GM19193 (cell line): ENCODE measurements around the gene HOXB9.

Source experiments
- POLR2A ChIP-seq: IDR thresholded peaks from 4 replicates; pipeline ENCODE4 v1.6.1; 2011; ENCODE audit not compliant: insufficient read depth, insufficient read length; ENCODE audit errors: extremely low read depth

The HOXB9 gene

DNA sequence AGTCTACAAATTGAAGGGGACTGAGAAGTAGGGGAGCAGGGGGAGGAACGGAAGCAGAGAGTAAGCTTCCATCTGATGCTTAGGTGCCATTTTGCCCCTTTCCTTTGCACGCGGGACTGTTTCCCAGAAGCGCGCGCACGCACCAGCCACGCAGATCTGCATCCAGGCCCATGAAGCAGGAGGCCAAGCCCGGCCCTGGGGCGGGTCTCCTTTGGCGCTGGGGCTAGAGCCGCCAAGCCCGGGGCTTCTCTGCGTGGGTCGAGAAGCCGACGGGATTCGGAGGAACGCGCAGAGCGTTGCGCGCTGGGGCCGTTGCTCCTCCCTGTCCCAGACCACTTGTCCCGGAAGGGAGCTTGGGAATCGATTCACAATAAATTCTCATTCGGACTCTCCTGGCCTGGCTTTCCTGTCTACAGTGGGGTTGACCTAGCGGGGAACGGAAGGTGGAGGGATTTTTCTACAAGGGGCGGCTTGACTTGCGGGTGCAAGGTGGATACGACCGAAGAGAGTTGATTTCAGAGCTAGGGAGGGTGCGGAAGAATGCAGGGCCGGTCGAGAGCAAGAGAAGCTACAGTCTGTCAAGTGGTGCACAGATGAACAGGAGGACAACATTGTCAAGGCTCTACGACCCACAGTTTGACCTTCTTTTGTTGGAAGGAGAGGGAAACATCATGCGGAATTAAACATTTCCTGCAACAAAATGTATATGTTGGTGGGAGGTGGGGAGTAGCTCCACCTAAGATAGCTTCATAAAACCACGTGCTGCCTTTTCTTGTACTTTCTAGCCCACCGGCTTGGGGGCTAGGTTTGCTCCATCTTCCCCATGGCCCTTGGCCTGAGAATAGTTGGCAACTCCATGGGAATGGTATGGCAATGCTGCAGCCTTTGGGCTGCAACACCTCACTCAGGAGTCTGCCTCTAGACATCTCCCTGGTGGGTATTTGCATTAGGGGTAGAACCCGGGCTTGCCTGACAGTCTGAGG is 4.5 kb downstream of the HOXB9 start:
- TF ChIP-seq POLR2A: no peak

DNA sequence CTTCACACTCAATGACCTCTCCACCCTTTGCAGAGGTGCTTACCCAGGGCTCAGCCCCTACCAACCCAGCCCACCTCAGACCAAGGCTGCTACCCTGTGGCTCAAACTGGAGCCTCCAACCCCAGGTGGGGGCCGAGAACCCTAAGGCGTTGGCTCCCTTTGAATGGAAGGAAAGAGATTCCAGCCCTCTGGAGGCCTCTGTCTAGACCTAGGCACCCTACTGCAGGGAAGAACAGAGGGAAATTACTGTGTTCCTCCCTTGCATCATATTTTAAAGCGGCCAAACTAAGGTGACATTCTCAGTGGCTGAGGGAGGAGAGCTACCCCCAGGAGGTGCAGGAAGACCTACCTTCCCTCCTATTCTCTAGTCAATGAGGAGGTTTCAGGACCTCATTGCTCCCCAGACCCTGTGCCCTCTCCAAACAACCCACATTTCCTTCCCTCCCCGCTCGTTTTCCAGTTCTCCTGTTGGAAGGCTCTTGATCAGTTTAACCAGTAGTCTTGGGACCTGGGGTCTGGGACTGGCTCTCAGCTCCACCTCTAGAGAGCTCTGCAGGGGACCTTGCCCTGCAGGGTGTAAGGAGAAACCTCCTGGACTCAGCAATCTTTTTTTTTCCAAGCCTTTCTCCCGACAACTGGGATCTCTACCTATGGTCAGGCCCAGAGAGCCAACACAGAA is 5.6 kb downstream of the HOXB9 start:
- TF ChIP-seq POLR2A: no peak

DNA sequence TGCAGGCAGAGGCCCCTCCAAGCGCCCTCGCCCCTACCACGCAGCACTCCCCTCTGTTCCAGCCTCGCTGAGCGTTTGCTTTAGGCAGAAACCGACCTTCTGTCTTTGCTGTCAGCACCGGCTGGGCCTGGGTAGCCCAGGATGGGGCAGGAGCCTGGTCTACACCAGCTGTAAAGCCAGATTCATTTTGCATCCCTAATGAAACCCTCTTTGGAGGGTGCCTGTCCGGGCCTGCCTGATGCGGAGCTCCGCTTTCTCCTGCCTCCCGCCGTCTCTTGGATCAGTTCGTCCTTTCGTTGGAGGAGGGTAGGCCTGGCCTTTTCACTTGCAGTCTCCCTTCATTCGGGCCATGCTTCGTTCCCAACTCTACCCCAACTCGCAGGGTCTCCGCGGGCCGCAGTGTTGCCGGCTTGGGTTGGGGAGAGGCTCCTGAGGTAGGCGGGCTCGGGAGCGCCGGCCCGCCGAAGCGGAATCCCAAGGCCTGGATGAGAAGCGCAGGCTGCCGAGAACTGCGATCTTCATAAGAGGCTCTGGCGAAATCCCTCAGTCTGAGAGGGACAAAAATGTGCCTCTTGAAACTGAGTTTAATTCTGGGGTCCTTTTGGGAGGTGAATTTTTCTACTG is 6.2 kb downstream of the HOXB9 start:
- TF ChIP-seq POLR2A: no peak

- no peak for TF ChIP-seq POLR2A
Measured at GRCh38 chr17:48618256-48618896, 7.8 kb downstream of the HOXB9 start.

GRCh38 chr17:48617471-48618255 is 8.5 kb downstream of the HOXB9 start:
- TF ChIP-seq POLR2A: no peak

GRCh38 chr17:48616717-48617470 is 9.3 kb downstream of the HOXB9 start:
- no peak for TF ChIP-seq POLR2A

DNA sequence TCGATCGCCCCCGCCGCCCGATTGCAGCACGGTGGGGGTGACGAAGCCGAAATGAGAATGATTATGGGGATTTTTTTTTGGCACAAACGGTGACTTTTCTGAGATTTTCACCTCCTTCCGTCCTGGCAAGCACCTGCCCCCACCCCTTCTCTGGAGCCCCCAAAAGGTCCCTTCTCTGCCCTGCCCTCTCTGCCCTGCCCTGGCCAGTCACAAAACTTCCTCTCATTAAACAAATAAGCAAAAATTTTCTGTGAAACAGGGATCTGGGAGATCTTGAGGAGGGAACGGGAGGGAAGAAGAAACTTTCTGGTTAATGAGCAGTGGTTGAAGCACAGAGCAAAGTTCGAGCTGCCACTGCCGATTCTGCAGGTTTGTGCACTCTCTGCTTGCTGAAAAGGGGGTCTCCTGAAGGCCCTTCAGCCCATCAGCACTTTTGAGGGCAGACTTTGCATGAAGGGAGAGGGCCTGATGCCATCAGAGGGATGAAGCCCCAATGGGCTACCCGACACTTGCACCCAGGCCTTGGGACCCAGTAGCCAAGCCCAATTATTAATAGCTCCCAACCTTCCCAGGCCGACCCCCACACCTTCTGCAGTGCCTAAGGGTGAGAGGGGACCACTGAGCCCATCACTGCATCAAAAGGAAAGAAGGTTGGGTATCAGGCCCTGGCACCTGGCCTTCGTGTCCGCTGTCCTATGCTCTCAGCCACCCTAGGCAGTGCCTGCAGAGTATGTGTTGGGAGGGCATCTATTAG is 10.0 kb downstream of the HOXB9 start:
- no peak for TF ChIP-seq POLR2A

DNA sequence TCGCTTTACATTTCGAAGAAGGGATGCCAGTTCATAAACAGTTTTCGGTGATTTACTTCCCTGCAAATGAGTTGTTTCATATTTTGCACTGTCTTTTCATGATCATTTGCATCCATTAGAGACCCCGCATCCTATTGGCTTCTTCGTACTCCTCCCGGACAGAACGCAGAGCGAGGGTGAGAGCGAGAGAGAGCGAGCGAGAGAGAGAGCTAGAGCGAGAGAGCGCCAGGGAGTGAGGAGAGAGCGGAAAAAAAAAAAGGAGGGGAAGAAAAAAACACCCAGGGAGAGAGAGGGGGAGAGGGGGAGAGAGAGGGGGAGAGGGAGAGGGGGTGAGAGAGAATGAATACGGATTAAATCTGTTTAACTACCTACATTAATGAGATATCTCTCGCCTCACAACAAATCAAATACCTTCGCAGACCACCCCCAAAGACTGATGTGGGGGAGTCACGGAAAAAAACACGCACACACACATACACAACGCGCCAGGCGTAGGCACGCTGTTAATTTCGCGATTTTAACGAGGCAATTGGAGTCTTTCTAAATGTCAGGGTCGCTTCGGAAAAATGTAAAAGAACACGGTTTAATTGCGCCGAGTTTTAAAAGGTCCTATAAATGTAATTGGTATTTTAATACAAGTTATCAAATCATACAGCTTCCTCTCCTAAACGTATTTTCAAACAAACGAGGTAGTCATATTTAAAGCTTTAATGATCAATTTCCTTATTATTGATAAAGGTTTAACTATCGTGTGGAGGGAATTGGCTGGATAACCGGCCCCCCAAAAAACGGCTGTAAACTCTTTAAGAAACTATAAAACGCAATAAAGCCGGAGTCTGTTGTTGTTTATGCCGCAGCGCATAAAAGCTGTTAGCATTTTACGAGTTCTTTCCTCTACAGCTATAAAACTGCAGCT is 10.9 kb downstream of the HOXB9 start, which contains the start of gene HOXB8:
Gene HOXB8 (minus strand): TSS at position 246 of the 916 bp plus-strand sequence. CDS start 588 bp downstream, outside the sequence.
- no peak for TF ChIP-seq POLR2A

DNA sequence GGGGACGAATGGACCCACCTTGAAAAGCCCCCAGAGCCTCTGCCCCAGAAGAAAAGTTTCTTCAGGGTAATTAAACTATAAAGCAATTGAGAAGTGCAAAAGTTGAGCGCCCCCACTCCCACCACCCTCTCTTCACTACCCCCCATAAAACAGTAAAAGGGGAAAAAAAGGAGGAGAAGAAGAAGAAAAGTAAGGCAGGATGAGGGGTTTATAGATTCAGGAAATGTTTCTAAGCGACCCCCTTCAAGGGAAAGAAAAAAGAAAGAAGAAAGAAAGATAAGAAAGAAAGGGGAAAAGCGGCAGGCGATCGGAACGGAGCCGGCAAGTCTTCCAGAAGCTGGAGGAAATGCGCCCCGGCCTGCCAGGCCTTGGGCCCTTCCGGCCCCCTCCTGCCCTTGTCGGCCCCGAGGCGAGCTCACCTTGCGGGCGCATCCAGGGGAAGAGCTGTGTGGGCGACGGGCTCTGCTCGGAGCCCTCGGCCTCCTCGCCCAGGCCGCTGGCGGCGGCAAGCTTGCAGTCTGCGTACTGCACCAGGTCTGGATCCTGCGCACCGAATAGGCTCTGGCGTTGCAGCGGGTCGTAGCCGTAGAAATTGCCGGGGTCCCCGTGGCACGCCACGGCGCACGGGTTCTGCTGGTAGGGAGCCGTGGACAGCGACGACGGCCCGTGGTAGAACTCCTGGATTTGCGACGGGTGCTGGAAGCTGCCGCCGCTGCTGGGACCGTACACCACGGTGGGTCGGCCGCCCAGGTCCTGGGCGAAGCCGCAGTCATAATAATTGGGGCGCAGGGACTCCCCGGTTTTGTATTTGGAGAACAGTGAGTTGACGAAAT is 12.1 kb downstream of the HOXB9 start:
- TF ChIP-seq POLR2A: no peak

DNA sequence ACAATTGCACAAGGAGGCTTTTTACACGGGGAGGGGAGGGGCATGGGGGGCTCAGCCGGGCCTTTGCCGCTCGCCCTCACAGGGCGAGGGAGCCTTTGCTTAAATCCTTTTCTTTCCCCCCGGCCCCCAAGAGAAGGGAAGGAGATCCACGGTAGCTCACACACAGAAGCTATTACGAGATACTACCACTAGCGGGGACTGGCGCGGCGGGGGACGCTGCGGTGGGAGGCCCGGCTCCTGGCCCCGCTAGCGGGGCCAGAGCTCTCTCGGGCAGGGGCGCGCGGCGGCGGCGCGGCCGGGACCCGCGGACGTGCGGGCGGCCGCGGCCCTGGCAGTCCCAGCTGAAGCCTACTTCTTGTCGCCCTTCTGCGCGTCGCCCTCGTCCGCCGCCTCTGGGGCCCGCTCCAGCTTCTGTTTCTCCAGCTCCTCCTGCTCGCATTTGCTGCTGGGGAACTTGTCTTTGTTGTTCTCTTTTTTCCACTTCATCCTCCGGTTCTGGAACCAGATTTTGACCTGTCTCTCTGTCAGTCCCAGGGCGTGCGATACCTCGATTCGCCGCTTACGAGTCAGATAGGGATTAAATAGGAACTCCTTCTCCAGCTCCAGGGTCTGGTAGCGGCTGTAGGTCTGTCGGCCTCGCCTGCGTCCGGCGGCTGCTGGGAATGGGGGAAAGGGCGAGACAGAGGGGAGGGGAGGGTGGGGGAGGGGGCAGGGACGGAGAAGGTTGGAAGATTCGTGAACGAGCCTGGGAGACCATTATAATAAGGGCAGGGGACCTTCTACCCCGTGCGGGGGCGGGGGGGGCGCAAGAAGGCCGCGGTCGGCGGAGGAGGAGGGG is 13.1 kb downstream of the HOXB9 start:
- TF ChIP-seq POLR2A: no peak
